Measurements from ENCODE around the gene PRELP.

DNA sequence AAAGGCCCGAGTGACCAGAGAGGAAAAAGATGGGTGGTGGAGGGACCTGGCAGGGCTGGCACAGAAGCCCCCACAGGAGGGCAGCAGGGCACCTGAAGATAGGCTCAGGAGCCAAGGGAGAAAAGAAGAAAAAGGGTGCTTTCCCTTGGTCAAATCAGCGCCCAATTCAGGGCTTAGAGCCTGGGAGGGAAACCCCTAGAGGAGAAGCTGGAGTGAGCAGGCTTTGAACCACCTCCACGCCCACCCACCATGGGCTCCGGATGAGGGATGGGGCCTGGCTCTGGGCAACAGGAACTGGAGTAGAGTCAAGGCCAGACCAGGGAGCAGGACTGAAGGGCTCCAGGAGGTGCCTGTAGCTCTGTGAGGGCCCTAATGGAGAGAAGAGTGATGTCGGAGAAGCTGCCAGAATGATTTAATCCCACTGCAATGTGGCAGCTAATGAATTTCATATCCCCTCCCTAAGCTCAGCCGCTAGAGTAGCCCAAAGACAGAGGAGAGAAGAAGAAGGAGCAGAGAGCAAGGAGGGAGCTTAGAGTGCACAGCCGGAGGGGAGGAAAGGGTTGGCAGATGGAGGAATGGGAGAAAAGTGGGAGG is 12.0 kb upstream of the PRELP start:
- no peak for TF ChIP-seq CTCF (IDR thresholded peaks at IDR 0.05)
- no peak for TF ChIP-seq POLR2A (IDR thresholded peaks at IDR 0.05)
